K562 (cell line): Measurements from ENCODE around the gene BZW2. TPM values are rescaled to one million over a fixed set of nuclear protein-coding genes. Genes with fewer than 3 reads are reported as not detected.
A peak's percentile ranks its signal among the peaks of the same experiment; 100 is the strongest.

Experiments used
- ERF ChIP-seq: fragments of 450-650 bp; formaldehyde crosslinking; IDR thresholded peaks from 2 replicates; pipeline ENCODE4 v1.4.0; 2020; ENCODE audit warnings: mild to moderate bottlenecking, mixed read lengths
- EWSR1 ChIP-seq: fragments of 450-650 bp; IDR thresholded peaks from 2 replicates; pipeline ENCODE4 v1.6.1; 2018; ENCODE audit warnings: borderline replicate concordance, mild to moderate bottlenecking, low read depth, moderate library complexity; ENCODE audit not compliant: partially characterized antibody
- FUS ChIP-seq: fragments of 200-400 bp; formaldehyde crosslinking; optimal IDR thresholded peaks from 2 replicates; pipeline ENCODE3; 2017; ENCODE audit warnings: low read depth, low read length
- HCFC1 ChIP-seq: IDR thresholded peaks from 2 replicates; pipeline ENCODE4 v1.6.1; 2012; ENCODE audit warnings: low read depth, low read length, improper control_type of control experiment
- JUNB ChIP-seq: fragments of 450-650 bp; formaldehyde crosslinking; conservative IDR thresholded peaks from 2 replicates; pipeline ENCODE4 v1.4.0; 2020; ENCODE audit warnings: mild to moderate bottlenecking
- LCOR ChIP-seq: sonication (generic); formaldehyde crosslinking; IDR thresholded peaks from 2 replicates; pipeline ENCODE4 v1.8.0; 2022; ENCODE audit warnings: mild to moderate bottlenecking, missing genetic modification reagents
- MCM2 ChIP-seq: fragments of 450-650 bp; IDR thresholded peaks from 2 replicates; pipeline ENCODE4 v1.6.1; 2017; ENCODE audit warnings: low read depth, mild to moderate bottlenecking
- MGA ChIP-seq: fragments of 450-650 bp; IDR thresholded peaks from 2 replicates; pipeline ENCODE4 v1.6.1; 2016; ENCODE audit warnings: mild to moderate bottlenecking, moderate library complexity
- NKRF ChIP-seq: fragments of 450-650 bp; IDR thresholded peaks from 2 replicates; pipeline ENCODE4 v1.6.1; 2016; ENCODE audit warnings: borderline replicate concordance
- SIN3A ChIP-seq, 2 experiments: fragments of 150-350 bp in 1 of 2; IDR thresholded peaks; 2 replicates each; pipeline ENCODE4 v1.6.1; 2011 to 2016; ENCODE audit warnings: borderline replicate concordance in 2 of 2, low read depth in 2 of 2, low read length in 2 of 2, mild to moderate bottlenecking in 2 of 2, moderate library complexity in 2 of 2; ENCODE audit not compliant: control insufficient read depth in 1 of 2
- VEZF1 ChIP-seq: fragments of 200-800 bp; sonication (Bioruptor generic); IDR thresholded peaks from 2 replicates; pipeline ENCODE4 v1.6.1; 2017; ENCODE audit warnings: missing genetic modification characterization, missing compliant biosample characterization
- ZNF217 ChIP-seq: sonication (generic); formaldehyde crosslinking; IDR thresholded peaks from 2 replicates; pipeline ENCODE4 v1.8.0; 2022; ENCODE audit warnings: mild to moderate bottlenecking, missing genetic modification reagents
- ZNF57 ChIP-seq: fragments of 450-650 bp; formaldehyde crosslinking; IDR thresholded peaks from 2 replicates; pipeline ENCODE4 v1.4.0; 2020; ENCODE audit warnings: mild to moderate bottlenecking, moderate library complexity
- polyA plus RNA-seq, 8 experiments: library from polyadenylated mRNA; depleted of rRNA in 4 of 8; stranded (reverse) in 5 of 8; unstranded in 3 of 8; fragments of >200 nt; fragmentation: Nextera tagmentation in 2 of 8; fragmentation: Illumina TruSeq in 1 of 8; extraction: Ambion mirVana in 2 of 8; extraction: Trizol in 1 of 8; gene quantifications; 2 replicates each; pipeline versions ENCODE4 v1.2.1 to v1.2.3, GENCODE V29; 2011 to 2014; ENCODE audit warnings: inconsistent platforms in 1 of 8, missing spikeins in 1 of 8
- total RNA-seq, 7 experiments: library from RNA; depleted of rRNA in 6 of 7; stranded (reverse); fragments of >200 nt in 6 of 7; fragmentation: Illumina TruSeq in 2 of 7; extraction: Trizol in 2 of 7; gene quantifications; 2 replicates each; pipeline versions ENCODE4 v1.2.1 to v1.2.3, GENCODE V29; 2011 to 2021; ENCODE audit warnings: low replicate concordance in 1 of 7

BZW2 gene
- total and polyA plus RNA-seq, 9 of the 15 experiments (the other 6 are each of a cell fraction or from before 2014, with no cell fraction given), result 140 to 316 (median 173) TPM

GRCh38 chr7:16646472-16647072, 591 bp downstream of the BZW2 start (continued):
- TF ChIP-seq MGA (0 out of 2 replicates have a peak, but pooled peaks have one; percentile 5), ERF (CRISPR knock-in tag) (no peak), SIN3A (IDR thresholded peaks at IDR 0.05; ENCODE audit: borderline replicate concordance in 2 of 2, control insufficient read depth in 1 of 2, low read depth in 2 of 2, low read length in 2 of 2) (0 out of 4 replicates have a peak, but pooled peaks of 1 of the 2 experiments have one; percentile 7), HCFC1 (no peak), LCOR (CRISPR knock-in tag) (no peak), EWSR1 (no peak), FUS (no peak), ZNF57 (no peak), VEZF1 (CRISPR knock-in tag) (no peak), ZNF217 (CRISPR knock-in tag) (no peak), JUNB (CRISPR knock-in tag) (no peak), MCM2 (no peak), NKRF (0 out of 2 replicates have a peak, but pooled peaks have one; percentile 1)
